ENCODE measurements around the gene RNF5.

GRCh38 chr6:32176476-32177182, 1.6 kb upstream of the RNF5 start:
- TF ChIP-seq CTCF (conservative IDR thresholded peaks at IDR 0.05; ENCODE audit: low read length) (no peak), EZH2phosphoT487 (IDR thresholded peaks at IDR 0.05; ENCODE audit: borderline replicate concordance) (no peak)

All from Loucy (cell line).